Fibroblast of upper back skin (primary cell): ENCODE data around the gene MOB3B.

Experiments
- DNase-seq: peaks from one replicate; pipeline ENCODE4 v3.0.0-alpha.2; 2013

The MOB3B gene

DNA sequence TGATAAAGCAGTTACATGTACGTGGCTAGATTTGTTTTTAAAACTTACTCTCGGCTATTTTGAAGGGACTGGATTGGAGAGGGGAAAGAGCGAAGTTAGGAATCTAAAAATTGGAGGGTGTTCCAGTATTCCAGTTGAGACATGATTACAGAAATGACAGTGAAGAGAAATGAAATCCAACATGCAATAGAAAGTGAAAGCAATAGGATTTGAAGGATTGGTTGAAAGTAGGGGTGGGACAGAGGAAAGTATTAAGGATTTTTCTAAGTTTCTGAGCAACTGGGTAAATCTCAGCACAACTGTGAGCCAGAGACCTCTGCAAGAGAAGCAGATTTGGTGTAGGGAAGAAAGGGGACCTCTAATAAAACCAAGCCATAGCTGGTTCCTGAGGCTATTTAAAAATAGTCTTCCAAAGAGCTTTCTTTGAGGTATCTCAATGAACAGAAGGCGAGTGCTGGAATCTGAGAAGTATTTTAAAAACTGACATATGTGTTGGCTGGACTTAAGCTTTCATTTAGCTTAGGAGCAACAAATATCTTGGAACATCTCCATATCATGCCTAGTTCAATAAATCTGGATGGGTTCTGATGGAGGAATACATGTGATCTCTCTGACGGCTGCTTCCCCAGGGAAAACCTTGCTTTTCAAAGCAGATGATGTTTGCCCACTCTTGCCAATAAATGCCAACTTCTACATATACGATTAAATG lies 115.9 kb downstream of the MOB3B start:
- no peak for DNase-seq

- DNase-seq: no peak
Measured at GRCh38 chr9:27412963-27413362, 116.7 kb downstream of the MOB3B start.

GRCh38 chr9:27412081-27412480 lies 117.5 kb downstream of the MOB3B start:
- no peak for DNase-seq

GRCh38 chr9:27408482-27408881 lies 121.1 kb downstream of the MOB3B start:
- DNase-seq: no peak

DNA sequence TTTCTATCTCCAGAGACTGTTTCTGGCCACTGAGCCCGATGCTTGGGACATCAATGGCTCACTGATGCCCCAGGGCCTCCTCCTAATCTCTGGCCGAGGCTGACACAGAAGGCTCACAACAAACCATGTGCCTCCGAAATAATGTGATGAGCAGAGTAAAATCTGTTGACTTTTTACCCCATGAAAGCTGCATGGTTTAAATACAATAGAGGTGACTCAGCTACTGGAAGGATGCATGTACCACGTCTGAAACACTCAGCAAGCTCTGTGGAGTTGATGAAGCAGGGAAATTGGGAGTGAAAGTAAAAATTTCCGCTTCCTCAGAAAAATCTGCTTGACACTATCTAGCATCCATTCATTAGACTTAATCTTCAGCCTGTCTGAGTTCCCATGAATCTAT lies 121.6 kb downstream of the MOB3B start:
- peak; percentile 64 for DNase-seq

DNA sequence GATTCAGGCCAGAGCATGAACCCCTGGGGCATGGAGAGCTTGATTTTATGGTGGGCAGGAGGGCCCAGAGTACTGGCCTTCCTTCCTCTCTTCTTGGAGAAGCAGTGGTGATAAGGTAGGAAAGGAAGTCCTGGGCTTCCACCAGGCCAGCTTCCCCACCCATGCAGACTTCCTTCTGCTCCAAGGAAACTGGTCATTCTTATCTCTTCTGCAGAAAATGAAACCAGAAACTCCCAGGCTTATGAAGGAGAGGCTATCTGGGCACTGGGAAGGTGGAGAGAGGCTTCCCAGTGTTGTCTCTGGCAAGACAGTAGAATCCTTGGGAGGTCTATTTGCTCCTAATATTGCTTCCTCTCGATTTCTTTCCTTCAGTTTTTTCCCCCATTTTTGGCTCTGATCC lies 122.1 kb downstream of the MOB3B start:
- DNase-seq: no peak

GRCh38 chr9:27404661-27405060 lies 125.0 kb downstream of the MOB3B start:
- DNase-seq: no peak

- DNase-seq: no peak
Measured at GRCh38 chr9:27402626-27403025, 127.0 kb downstream of the MOB3B start.

- DNase-seq: no peak
Measured at GRCh38 chr9:27400334-27400880, 129.2 kb downstream of the MOB3B start.

DNA sequence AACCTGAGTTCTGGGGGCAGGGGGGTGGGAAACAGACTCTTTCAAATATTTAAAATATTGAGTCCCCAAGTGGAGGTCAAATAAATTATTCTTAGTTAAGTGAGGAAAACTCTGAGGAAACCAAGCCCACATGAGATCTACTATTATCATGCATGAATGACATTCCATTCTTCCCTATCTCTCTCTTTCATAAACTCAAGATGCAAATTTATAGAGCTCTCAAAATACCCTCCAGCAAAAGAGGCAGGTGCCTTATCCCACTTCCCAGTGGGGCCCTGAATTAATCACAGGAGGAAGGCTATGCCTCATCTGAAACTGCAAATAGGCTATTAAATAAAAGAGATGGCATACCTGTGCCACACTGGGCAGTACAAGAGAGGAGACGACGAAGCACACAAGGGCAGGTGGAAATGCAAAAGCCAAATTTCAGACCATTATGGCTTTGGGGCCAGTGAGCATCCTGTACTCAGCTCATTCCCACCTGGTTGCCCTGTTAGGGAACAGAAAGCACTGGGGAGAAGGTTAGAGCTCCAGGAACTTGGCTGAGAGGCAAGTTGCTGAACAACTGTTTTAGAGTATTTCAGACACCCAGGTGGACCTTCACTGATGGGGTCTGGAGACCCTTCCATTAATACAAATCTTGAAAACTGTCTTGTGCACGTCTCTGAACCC lies 130.5 kb downstream of the MOB3B start:
- DNase-seq: no peak

DNA sequence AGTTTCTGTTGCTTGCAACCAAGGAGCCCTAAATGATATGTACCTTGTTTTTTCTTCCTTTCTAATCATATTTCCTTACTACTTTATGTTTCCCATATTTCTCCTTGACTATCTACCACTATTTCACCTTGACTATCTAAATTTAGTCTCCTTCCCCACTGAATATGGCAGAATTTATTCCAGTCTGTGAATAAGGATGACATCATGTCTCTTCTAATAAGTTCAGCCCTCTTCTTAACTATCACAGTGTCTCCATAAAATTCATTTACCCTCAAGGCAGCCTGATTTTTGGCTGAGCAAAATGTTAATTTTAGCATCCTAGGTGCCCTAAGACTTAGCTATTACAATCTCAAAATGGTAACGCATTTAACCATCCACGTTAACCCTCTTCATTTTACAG lies 133.1 kb downstream of the MOB3B start:
- no peak for DNase-seq

GRCh38 chr9:27395484-27395921 lies 134.1 kb downstream of the MOB3B start:
- no peak for DNase-seq

GRCh38 chr9:27394826-27395201 lies 134.8 kb downstream of the MOB3B start:
- no peak for DNase-seq

DNA sequence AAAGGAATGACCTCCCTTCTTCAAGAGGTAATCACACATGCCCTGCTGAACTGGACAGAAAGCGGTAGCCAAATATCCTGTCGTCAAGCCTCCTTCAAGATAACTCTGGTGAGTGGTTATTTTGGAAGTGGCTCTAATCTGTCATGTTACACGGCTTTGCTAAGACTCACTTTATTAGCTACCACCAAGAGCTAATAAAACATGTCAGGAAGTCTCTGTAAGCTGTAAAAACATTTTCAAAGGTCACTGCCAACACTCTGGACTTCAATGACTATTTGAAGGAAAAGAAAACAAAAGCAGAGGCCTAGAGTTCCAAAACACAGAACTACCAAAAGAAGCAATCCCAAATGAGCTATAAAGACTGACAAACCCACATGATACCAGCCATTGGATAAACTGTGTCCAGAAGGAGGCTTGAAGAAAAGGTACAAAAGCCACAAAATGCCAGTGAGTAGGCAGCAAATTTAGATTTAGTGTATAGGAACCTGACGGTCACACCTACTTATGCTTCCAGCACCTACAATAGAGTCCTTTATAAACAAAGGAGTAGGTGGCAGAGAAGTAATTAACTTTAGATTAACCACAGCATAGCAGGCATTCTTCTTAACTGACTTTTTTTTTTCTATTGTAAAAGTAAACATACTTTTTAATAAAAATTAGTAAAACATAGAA lies 135.3 kb downstream of the MOB3B start:
- no peak for DNase-seq

- no peak for DNase-seq
Measured at GRCh38 chr9:27393054-27393846, 136.4 kb downstream of the MOB3B start.

DNA sequence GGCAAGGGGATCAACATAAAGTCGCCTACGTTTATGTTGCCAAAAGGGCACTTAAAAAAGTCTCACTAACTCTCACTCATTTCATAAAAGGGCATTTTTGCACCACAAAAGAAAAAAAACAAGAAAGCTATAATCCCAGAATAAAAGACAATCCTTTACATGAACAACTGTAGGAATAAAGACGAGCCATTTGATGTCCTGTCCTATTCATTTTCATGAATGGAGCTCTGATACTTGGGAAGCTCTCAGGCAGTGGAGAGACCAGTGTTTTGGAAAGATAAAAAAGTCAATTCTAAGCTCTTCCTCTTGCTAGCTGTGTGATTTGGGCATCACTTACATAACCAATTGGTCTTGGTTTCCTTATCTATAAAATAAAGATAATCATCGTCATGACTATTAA lies 137.2 kb downstream of the MOB3B start:
- no peak for DNase-seq

- no peak for DNase-seq
Measured at GRCh38 chr9:27391040-27391895, 138.3 kb downstream of the MOB3B start.

DNA sequence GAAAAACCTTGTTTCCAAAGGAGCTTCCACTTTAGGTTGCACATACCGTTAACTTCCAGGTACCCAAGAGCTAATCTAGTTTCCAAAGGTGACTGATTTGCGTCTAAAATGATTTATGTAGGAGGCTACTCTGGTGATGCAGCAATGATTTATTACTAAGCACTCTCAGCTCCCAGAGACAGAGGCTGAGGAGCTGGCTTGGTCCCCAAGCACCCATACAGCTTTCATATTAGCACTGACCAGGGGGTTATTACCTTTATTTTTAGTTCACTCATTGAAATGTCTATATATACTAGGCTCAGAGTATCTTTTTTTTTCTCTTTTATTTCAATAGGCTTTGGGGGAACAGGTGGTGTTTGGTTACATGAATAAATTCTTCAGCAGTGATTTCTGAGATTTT lies 141.5 kb downstream of the MOB3B start:
- DNase-seq: no peak

GRCh38 chr9:27387722-27388121 lies 141.9 kb downstream of the MOB3B start:
- no peak for DNase-seq

- no peak for DNase-seq
Measured at GRCh38 chr9:27386571-27387091, 143.0 kb downstream of the MOB3B start.

DNA sequence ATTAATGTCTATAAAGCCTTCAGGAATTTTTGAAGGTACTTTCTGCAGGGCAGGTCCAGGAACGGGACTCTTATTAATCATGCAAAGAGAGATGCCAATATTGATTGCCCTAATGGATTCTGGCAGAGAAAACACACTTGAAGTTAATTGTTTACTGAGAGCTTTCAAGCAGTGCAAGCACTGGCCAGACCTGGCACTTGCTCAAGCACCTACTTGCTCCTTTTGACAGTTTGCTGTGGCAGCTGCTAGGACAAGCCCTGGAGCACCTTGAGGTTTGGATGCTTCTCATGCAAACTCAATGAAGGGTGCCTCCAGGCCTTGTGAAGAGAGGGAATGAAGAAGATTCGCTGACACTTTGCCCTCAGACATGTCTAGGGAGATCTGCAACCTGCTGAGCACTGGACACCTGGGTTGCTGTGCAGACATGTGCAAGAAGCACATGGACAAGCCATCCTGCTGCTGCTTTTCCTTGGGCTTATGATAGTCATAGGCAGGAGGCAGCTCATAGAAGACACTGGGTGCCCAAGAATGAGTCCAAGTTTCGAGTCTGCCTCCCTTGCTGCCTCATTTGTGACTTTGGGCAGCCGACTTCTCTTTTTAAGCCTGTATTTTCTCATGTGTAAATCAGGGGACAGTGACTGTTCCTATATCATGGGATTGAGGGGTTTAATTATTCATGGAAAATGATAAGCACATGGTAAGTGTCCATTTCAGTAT lies 143.8 kb downstream of the MOB3B start:
- no peak for DNase-seq
